Mucosa of descending colon (tissue), 3 donors: ENCODE data around the gene SERBP1. TPM values are rescaled to one million over a fixed set of nuclear protein-coding genes. Genes with fewer than 3 reads are reported as not detected.
"Not testable (repeated sequence)": the region's sequence is repeated elsewhere in the genome, so short reads cannot be mapped to it uniquely, and the experiment has no call there.

Experiments used
- ATAC-seq: fragments of 200-7000 bp; cut with Tn5 transposase; one replicate; pipeline ENCODE4 v1.9.1; 2020; ENCODE audit warnings: mild to moderate bottlenecking, moderate library complexity
- DNase-seq, 3 donors: peaks; one replicate each; pipeline ENCODE4 v3.0.0-alpha.2; 2020
- H3K36me3 ChIP-seq: fragments of 200-600 bp; one replicate; pipeline ENCODE4 v1.8.0; 2021; ENCODE audit warnings: low read depth, mild to moderate bottlenecking
- H3K4me1 ChIP-seq: fragments of 200-600 bp; one replicate; pipeline ENCODE4 v1.8.0; 2021; ENCODE audit warnings: low read depth, mild to moderate bottlenecking
- H3K4me3 ChIP-seq: fragments of 200-600 bp; one replicate; pipeline ENCODE4 v1.8.0; 2021; ENCODE audit warnings: mild to moderate bottlenecking
- H3K9me3 ChIP-seq: fragments of 200-600 bp; one replicate; pipeline ENCODE4 v1.8.0; 2021; ENCODE audit warnings: mild to moderate bottlenecking
- intact Hi-C, 2 donors: fragments of 100-400 bp; cut with DNase I in 1 of 2; cut with micrococcal nuclease in 1 of 2; formaldehyde crosslinking; loops; one replicate each; pipeline versions ENCODE4 v1.11.0 to v1.11.1; 2022; cut with DNase I, micrococcal nuclease
- total RNA-seq, 3 donors: library from RNA; stranded (reverse); fragmentation: NEBNext Ultra II Directional in 2 of 3; extraction: Animal tissue kit (Norgen Biotek cat#: 25700) in 2 of 3; gene quantifications; one replicate each; pipeline versions ENCODE4 v1.2.1 to v1.2.4, GENCODE V29; 2021 to 2023
- TF ChIP-seq, protein P1 (sequence below): fragments of 200-600 bp; IDR thresholded peaks from one replicate; pipeline ENCODE4 v1.8.0; 2022; ENCODE audit warnings: antibody characterized with exemption, mild to moderate bottlenecking
- donor health status: DM: no; HTN: no; CAD: no; lungs with moderate emphysema.
- donor health status: DM: no; HTN: no; CAD: no.
- donor health status: DM: no; HTN: yes; CAD: no.

SERBP1 gene
- total RNA-seq, 3 donors from 2014 or later: 134 to 160 (median 155) TPM

DNA sequence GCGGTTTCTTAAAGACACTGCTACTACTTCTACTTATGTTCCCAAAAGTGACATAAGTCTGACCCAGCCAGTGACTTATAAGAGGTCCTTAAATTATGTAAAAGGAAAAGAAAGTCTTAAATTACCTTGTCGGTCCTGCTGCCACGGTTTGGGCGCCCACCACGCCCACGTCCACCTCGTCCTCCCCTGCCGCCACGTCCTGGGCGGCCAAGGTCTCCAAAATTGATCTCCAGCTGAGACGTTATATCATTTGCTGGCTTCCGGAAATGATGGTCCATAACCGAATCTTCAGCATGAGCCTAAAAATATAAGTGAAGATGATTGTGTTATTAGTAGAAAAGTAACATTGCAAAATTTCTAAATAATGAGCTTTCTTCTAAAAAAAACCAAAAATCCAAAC, 15.2 kb downstream of the SERBP1 start:
- peaks cover 3% of the 10 kb centered on the region for H3K36me3 ChIP-seq
- H3K4me3 ChIP-seq: no peak overlapping the region
- TF ChIP-seq, protein P1, sequence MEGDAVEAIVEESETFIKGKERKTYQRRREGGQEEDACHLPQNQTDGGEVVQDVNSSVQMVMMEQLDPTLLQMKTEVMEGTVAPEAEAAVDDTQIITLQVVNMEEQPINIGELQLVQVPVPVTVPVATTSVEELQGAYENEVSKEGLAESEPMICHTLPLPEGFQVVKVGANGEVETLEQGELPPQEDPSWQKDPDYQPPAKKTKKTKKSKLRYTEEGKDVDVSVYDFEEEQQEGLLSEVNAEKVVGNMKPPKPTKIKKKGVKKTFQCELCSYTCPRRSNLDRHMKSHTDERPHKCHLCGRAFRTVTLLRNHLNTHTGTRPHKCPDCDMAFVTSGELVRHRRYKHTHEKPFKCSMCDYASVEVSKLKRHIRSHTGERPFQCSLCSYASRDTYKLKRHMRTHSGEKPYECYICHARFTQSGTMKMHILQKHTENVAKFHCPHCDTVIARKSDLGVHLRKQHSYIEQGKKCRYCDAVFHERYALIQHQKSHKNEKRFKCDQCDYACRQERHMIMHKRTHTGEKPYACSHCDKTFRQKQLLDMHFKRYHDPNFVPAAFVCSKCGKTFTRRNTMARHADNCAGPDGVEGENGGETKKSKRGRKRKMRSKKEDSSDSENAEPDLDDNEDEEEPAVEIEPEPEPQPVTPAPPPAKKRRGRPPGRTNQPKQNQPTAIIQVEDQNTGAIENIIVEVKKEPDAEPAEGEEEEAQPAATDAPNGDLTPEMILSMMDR: no peak
- no peak for DNase-seq
- no peaks in the 10 kb centered on the region for H3K9me3 ChIP-seq
- ATAC-seq: no peak
- intact Hi-C loops: no loop called here
- H3K4me1 ChIP-seq: no peaks in the 10 kb centered on the region

GRCh38 chr1:67414574-67414973, 15.6 kb downstream of the SERBP1 start:
- ATAC-seq (no peak), DNase-seq (no peak)
- H3K36me3 ChIP-seq: peaks cover 3% of the 10 kb centered on the region
- H3K4me3 ChIP-seq: no peak overlapping the region
- H3K9me3 ChIP-seq: no peaks in the 10 kb centered on the region
- H3K4me1 ChIP-seq: no peaks in the 10 kb centered on the region
- intact Hi-C loops: no loop called here
- TF ChIP-seq, protein P1: no peak

- DNase-seq, H3K4me3 ChIP-seq, H3K9me3 ChIP-seq, H3K4me1 ChIP-seq, H3K36me3 ChIP-seq, intact Hi-C loops, ATAC-seq: not testable (repeated sequence)
Measured at GRCh38 chr1:67413101-67413500, 17.1 kb downstream of the SERBP1 start.

DNA sequence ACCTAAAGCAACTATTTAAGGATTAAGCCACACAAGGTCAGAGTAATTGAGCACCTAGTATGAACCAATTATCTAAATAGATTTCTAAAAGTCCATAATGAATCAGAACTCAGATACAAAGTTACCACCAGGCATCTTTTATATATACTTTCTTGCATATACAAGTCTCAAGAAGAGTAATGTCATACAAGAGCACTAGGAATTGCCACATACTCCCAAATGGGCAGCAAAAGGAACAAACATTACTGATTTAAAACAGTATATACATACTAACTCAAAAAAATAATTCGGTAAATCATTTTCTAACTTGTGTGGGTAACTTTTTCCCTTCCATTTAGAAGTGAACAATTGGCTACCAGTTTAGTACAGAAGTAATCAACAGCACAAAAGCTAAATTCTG, 22.1 kb downstream of the SERBP1 start:
- no peaks in the 10 kb centered on the region for H3K4me1 ChIP-seq
- no peaks in the 10 kb centered on the region for H3K36me3 ChIP-seq
- TF ChIP-seq, protein P1: no peak
- ATAC-seq (no peak), DNase-seq (no peak)
- no peaks in the 10 kb centered on the region for H3K9me3 ChIP-seq
- no peak overlapping the region for H3K4me3 ChIP-seq
- intact Hi-C loops: no loop called here

GRCh38 chr1:67407498-67407897, 22.7 kb downstream of the SERBP1 start:
- no peaks in the 10 kb centered on the region for H3K9me3 ChIP-seq
- no peak overlapping the region for H3K4me3 ChIP-seq
- TF ChIP-seq, protein P1: no peak
- ATAC-seq (no peak), DNase-seq (no peak)
- intact Hi-C loops: no loop called here
- no peaks in the 10 kb centered on the region for H3K4me1 ChIP-seq
- no peaks in the 10 kb centered on the region for H3K36me3 ChIP-seq

DNA sequence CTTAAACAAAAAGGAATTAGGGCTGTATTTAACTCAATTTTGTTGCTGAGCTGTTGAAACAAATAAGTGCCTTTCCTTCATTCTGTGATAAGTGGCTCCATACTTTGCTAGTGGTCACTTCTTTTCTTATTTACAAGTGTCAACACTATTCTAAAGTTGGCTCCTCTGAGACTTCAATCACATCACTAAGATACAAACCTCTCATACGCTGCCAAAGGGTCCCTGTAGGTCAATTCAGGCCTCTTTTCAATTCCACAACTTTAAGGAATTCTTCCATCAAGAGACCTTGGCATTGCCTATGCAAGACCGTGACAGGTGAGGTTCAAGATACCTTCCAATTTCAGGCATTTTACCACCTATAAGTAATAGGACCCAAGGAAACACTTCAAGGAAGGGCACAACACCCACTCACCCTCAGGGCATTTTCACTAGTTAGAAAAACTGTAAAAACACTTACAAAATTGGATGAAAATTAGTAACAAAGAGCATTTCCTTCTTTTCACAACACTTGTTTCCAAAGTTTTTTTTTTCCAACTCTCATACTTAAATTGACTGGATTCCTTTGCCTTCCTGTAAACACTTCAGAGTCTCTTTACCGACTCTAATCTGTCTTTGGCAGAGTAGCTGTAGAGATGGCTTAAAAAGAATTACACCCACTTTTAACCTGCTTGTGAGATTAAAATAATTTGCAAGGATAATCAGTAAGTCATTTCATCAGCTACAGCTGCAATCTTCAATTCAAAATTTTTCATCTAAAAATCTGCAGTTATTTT, 24.5 kb downstream of the SERBP1 start:
- Histone ChIP-seq H3K36me3 (no peaks in the 10 kb centered on the region), H3K9me3 (no peaks in the 10 kb centered on the region), H3K4me3 (no peak overlapping the region), H3K4me1 (no peaks in the 10 kb centered on the region)
- ATAC-seq: no peak
- no peak for DNase-seq
- TF ChIP-seq, protein P1: no peak
- intact Hi-C loops: no loop called here
